Liver (tissue), 9 donors: ENCODE results near the gene RPS6KA2. TPM values are rescaled to one million over a fixed set of nuclear protein-coding genes. Genes with fewer than 3 reads are reported as not detected.

Experiments
- DNase-seq: peaks from one replicate; pipeline ENCODE4 v3.0.0-alpha.2; 2017; ENCODE audit warnings: low spot score
- H3K27ac ChIP-seq, 2 donors: one replicate each; pipeline ENCODE4 v1.7.0; 2013; ENCODE audit warnings: inconsistent platforms in 2 of 2, low read length in 2 of 2, control low read depth in 1 of 2, low read depth in 1 of 2, mild to moderate bottlenecking in 1 of 2
- H3K27me3 ChIP-seq, 4 donors: one replicate each; pipeline versions ENCODE4 v1.6.1 to v1.7.0; 2013; ENCODE audit warnings: low read length in 3 of 4, inconsistent platforms in 1 of 4, mild to moderate bottlenecking in 1 of 4, moderate library complexity in 1 of 4; ENCODE audit not compliant: control insufficient read depth in 4 of 4, insufficient read depth in 4 of 4
- H3K36me3 ChIP-seq, 4 donors: one replicate each; pipeline versions ENCODE4 v1.6.1 to v1.7.0; 2013; ENCODE audit warnings: low read length in 3 of 4, mild to moderate bottlenecking in 3 of 4, low read depth in 1 of 4, moderate library complexity in 1 of 4; ENCODE audit not compliant: control insufficient read depth in 4 of 4, insufficient read depth in 3 of 4
- H3K4me1 ChIP-seq, 4 donors: one replicate each; pipeline versions ENCODE4 v1.6.1 to v1.7.0; 2013; ENCODE audit warnings: low read length in 3 of 4, mild to moderate bottlenecking in 3 of 4, moderate library complexity in 1 of 4; ENCODE audit not compliant: control insufficient read depth in 4 of 4, insufficient read depth in 4 of 4
- H3K4me3 ChIP-seq, 3 donors: one replicate each; pipeline versions ENCODE4 v1.6.1 to v1.7.0; 2013; ENCODE audit warnings: low read length in 3 of 3, control low read depth in 1 of 3, low read depth in 1 of 3, mild to moderate bottlenecking in 1 of 3
- H3K9ac ChIP-seq, 2 donors: one replicate each; pipeline ENCODE4 v1.7.0; 2013; ENCODE audit warnings: low read length in 2 of 2, mild to moderate bottlenecking in 2 of 2, moderate library complexity in 2 of 2, control low read depth in 1 of 2, low read depth in 1 of 2
- H3K9me3 ChIP-seq, 4 donors: one replicate each; pipeline versions ENCODE4 v1.6.1 to v1.7.0; 2013; ENCODE audit warnings: low read length in 3 of 4; ENCODE audit not compliant: control insufficient read depth in 4 of 4
- ATF3 ChIP-seq: IDR thresholded peaks from 2 replicates; pipeline ENCODE4 v1.6.1; 2016; ENCODE audit warnings: antibody characterized with exemption
- CTCF ChIP-seq: fragments of 150-350 bp; IDR thresholded peaks from 2 replicates; pipeline ENCODE4 v1.5.1; 2017; ENCODE audit warnings: improper control_type of control experiment, low read depth, low read length; ENCODE audit not compliant: missing input control
- EGR1 ChIP-seq, 2 donors: IDR thresholded peaks; 2 replicates each; pipeline ENCODE4 v1.6.1; 2016 to 2018; ENCODE audit warnings: antibody characterized with exemption in 2 of 2, low read depth in 2 of 2
- FOXA1 ChIP-seq: IDR thresholded peaks from 2 replicates; pipeline ENCODE4 v1.6.1; 2016; ENCODE audit warnings: antibody characterized with exemption
- FOXA2 ChIP-seq: IDR thresholded peaks from 2 replicates; pipeline ENCODE4 v1.6.1; 2016; ENCODE audit warnings: antibody characterized with exemption
- GABPA ChIP-seq, 2 donors: IDR thresholded peaks in 1 of 2; conservative IDR thresholded peaks in 1 of 2; 2 replicates each; pipeline ENCODE4 v1.6.1; 2016; ENCODE audit warnings: antibody characterized with exemption in 2 of 2, mild to moderate bottlenecking in 1 of 2, moderate library complexity in 1 of 2
- HNF4A ChIP-seq, 2 donors: conservative IDR thresholded peaks; 2 replicates each; pipeline ENCODE4 v1.6.1; 2016; ENCODE audit warnings: antibody characterized with exemption in 2 of 2, mild to moderate bottlenecking in 2 of 2
- HNF4G ChIP-seq: IDR thresholded peaks from 2 replicates; pipeline ENCODE4 v1.6.1; 2016; ENCODE audit warnings: antibody characterized with exemption
- JUND ChIP-seq, 2 donors: IDR thresholded peaks; 2 replicates each; pipeline ENCODE4 v1.6.1; 2016; ENCODE audit warnings: antibody characterized with exemption in 2 of 2
- MAX ChIP-seq: IDR thresholded peaks from 2 replicates; pipeline ENCODE4 v1.6.1; 2016; ENCODE audit warnings: antibody characterized with exemption
- NR2F2 ChIP-seq: IDR thresholded peaks from 2 replicates; pipeline ENCODE4 v1.6.1; 2016; ENCODE audit warnings: antibody characterized with exemption
- RAD21 ChIP-seq, 2 donors: IDR thresholded peaks; 2 replicates each; pipeline ENCODE4 v1.6.1; 2016; ENCODE audit warnings: antibody characterized with exemption in 2 of 2, mild to moderate bottlenecking in 2 of 2
- REST ChIP-seq: IDR thresholded peaks from 2 replicates; pipeline ENCODE4 v1.6.1; 2016; ENCODE audit warnings: antibody characterized with exemption, mild to moderate bottlenecking
- RXRA ChIP-seq, 2 donors: IDR thresholded peaks; 2 replicates each; pipeline ENCODE4 v1.6.1; 2017 to 2018; ENCODE audit warnings: antibody characterized with exemption in 2 of 2, mild to moderate bottlenecking in 1 of 2
- SP1 ChIP-seq: IDR thresholded peaks from 2 replicates; pipeline ENCODE4 v1.6.1; 2018; ENCODE audit warnings: antibody characterized with exemption, mild to moderate bottlenecking
- TAF1 ChIP-seq: conservative IDR thresholded peaks from 2 replicates; pipeline ENCODE4 v1.6.1; 2016; ENCODE audit warnings: antibody characterized with exemption, mild to moderate bottlenecking
- YY1 ChIP-seq: IDR thresholded peaks from 2 replicates; pipeline ENCODE4 v1.6.1; 2016; ENCODE audit warnings: antibody characterized with exemption, mild to moderate bottlenecking
- ZBTB33 ChIP-seq: IDR thresholded peaks from 2 replicates; pipeline ENCODE4 v1.6.1; 2016; ENCODE audit warnings: antibody characterized with exemption
- WGBS: extraction: QIAGEN DNeasy Blood & Tissue Kit; methylation state at CpG from one replicate; pipeline ENCODE4 v1.1.7; 2013; 5-methylcytosine and 5-hydroxymethylcytosine counted together
- polyA plus RNA-seq, 2 donors: library from polyadenylated mRNA; stranded (reverse) in 1 of 2; unstranded in 1 of 2; fragments of 200-250 nt in 1 of 2; fragments of >200 nt in 1 of 2; fragmentation: Nextera tagmentation in 1 of 2; extraction: Ambion mirVana in 1 of 2; gene quantifications; one replicate each; pipeline versions ENCODE4 v1.2.1 to v1.2.3, GENCODE V29; 2013 to 2015
- total RNA-seq, 2 donors: library from RNA; depleted of rRNA; stranded (reverse); fragments of >200 nt; gene quantifications; one replicate each; pipeline ENCODE4 v1.2.3, GENCODE V29; 2014
- donor health status: healthy.
- donor health status: healthy.
- donor health status: healthy.
- donor health status: healthy.
- donor health status: healthy.

Gene RPS6KA2
- total and polyA plus RNA-seq, 4 donors = 2.5 to 9.0 (median 5.0) TPM

GRCh38 chr6:166572370-166573261 lies 54.4 kb downstream of the RPS6KA2 start:
- no peak overlapping the region for H3K9ac ChIP-seq
- no peak for DNase-seq
- WGBS = 84% methylated on average over 18 of the region's 18 CpGs
- no peaks in the 10 kb centered on the region for H3K36me3 ChIP-seq
- H3K4me3 ChIP-seq = no peak overlapping the region
- H3K9me3 ChIP-seq = no peaks in the 10 kb centered on the region
- TF ChIP-seq TAF1 = no peak
- no peak for TF ChIP-seq YY1
- peak; percentile 18 for TF ChIP-seq FOXA2
- no peak overlapping the region for H3K27ac ChIP-seq
- peaks cover 0 to 2% (median 0%) of the 10 kb centered on the region in 4 donors for H3K4me1 ChIP-seq
- no peaks in the 10 kb centered on the region for H3K27me3 ChIP-seq

GRCh38 chr6:166570929-166571713 lies 55.9 kb downstream of the RPS6KA2 start:
- TF ChIP-seq REST (no peak), JUND (IDR thresholded peaks at IDR 0.05) (no peak), HNF4A (conservative IDR thresholded peaks at IDR 0.05) (no peak), CTCF (no peak), MAX (no peak), SP1 (no peak), GABPA (IDR thresholded peaks at IDR 0.05 in 1 of 2, conservative IDR thresholded peaks at IDR 0.05 in 1 of 2) (no peak), FOXA2 (no peak), FOXA1 (no peak), ATF3 (no peak), RAD21 (IDR thresholded peaks at IDR 0.05) (no peak), ZBTB33 (no peak), NR2F2 (no peak), TAF1 (no peak), HNF4G (no peak), EGR1 (IDR thresholded peaks at IDR 0.05; ENCODE audit: low read depth in 2 of 2) (no peak), YY1 (no peak), RXRA (IDR thresholded peaks at IDR 0.05) (no peak)
- no peak overlapping the region for H3K4me3 ChIP-seq
- H3K27me3 ChIP-seq = no peaks in the 10 kb centered on the region
- no peak overlapping the region for H3K27ac ChIP-seq
- DNase-seq = no peak
- no peaks in the 10 kb centered on the region for H3K36me3 ChIP-seq
- H3K9me3 ChIP-seq = no peaks in the 10 kb centered on the region
- 94% methylated on average over 22 of the region's 22 CpGs for WGBS
- H3K4me1 ChIP-seq = peaks cover 0 to 2% (median 0%) of the 10 kb centered on the region in 4 donors
- no peak overlapping the region for H3K9ac ChIP-seq
